ENCODE data around the gene TCHP.

DNA sequence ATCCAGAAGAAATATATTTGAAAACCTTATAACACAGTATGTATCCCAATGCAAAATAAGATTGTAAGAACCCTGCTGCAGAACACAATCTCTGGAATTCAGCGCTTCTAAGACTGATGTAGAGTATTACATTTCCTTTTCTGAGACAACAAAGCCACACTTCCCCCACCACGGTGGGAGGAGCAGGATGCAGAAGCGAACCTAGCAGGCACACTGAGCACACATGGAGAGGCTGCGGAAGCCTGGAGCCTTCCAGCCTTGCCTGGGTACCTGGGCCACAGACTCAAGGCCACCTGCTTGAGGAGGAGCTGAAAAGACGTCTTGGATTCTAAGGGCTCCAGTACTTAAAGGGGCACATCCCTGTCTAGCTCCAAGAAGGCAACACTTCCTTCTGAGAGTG, 46.4 kb downstream of the TCHP start:
- TF ChIP-seq NRL (CRISPR knock-in tag; IDR thresholded peaks at IDR 0.05; ENCODE audit: borderline replicate concordance) (no peak), POLR2A (IDR thresholded peaks at IDR 0.05; ENCODE audit: insufficient read depth in 1 of 2, low read depth in 2 of 2, low read length in 2 of 2) (no peak), SOX6 (IDR thresholded peaks at IDR 0.05) (no peak), SOX6 (CRISPR knock-in tag; IDR thresholded peaks at IDR 0.05) (no peak), SP1 (IDR thresholded peaks at IDR 0.05) (no peak), SP1 (CRISPR knock-in tag; IDR thresholded peaks at IDR 0.05) (no peak), HCFC1 (IDR thresholded peaks at IDR 0.05; ENCODE audit: low read depth, low read length) (no peak)
- TF ChIP-seq, protein P1, sequence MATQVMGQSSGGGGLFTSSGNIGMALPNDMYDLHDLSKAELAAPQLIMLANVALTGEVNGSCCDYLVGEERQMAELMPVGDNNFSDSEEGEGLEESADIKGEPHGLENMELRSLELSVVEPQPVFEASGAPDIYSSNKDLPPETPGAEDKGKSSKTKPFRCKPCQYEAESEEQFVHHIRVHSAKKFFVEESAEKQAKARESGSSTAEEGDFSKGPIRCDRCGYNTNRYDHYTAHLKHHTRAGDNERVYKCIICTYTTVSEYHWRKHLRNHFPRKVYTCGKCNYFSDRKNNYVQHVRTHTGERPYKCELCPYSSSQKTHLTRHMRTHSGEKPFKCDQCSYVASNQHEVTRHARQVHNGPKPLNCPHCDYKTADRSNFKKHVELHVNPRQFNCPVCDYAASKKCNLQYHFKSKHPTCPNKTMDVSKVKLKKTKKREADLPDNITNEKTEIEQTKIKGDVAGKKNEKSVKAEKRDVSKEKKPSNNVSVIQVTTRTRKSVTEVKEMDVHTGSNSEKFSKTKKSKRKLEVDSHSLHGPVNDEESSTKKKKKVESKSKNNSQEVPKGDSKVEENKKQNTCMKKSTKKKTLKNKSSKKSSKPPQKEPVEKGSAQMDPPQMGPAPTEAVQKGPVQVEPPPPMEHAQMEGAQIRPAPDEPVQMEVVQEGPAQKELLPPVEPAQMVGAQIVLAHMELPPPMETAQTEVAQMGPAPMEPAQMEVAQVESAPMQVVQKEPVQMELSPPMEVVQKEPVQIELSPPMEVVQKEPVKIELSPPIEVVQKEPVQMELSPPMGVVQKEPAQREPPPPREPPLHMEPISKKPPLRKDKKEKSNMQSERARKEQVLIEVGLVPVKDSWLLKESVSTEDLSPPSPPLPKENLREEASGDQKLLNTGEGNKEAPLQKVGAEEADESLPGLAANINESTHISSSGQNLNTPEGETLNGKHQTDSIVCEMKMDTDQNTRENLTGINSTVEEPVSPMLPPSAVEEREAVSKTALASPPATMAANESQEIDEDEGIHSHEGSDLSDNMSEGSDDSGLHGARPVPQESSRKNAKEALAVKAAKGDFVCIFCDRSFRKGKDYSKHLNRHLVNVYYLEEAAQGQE (IDR thresholded peaks at IDR 0.05; ENCODE audit: borderline replicate concordance in 1 of 2, low read depth in 1 of 2, low read length in 2 of 2) = no peak

All from HepG2 (cell line).